NCI-H146 treated with DMSO at 0.1 percent for 48 hours (cell line): ENCODE measurements around the gene SNRPB.

Experiments used
- DNase-seq: peaks from one replicate; lab custom pipeline; 2025; ENCODE audit not compliant: unreplicated experiment; lab: John Stamatoyannopoulos, UW

Gene SNRPB

DNA sequence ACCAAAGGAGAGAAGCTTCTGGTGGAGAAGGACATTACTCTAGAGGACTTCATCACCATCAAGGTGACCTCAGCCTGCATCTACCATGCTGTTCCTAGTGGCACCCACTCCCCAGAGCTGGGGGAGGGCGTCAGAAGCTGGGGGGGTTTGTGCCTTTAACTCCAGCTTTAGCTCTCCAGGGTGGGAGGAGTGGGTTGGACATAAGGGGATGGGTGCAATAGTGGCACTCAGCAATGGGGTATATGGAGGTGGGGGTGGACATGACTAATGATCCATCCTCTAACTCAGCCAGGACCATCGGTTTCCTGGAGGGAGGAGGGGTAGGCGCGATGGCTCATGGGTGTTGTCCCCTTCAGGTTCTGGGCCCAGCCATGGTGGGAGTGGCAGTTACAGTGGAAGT lies 40.1 kb downstream of the SNRPB start:
- no peak for DNase-seq

- DNase-seq: no peak
These were observed 41.5 kb downstream of the SNRPB start for GRCh38 chr20:2429051-2429450.

DNA sequence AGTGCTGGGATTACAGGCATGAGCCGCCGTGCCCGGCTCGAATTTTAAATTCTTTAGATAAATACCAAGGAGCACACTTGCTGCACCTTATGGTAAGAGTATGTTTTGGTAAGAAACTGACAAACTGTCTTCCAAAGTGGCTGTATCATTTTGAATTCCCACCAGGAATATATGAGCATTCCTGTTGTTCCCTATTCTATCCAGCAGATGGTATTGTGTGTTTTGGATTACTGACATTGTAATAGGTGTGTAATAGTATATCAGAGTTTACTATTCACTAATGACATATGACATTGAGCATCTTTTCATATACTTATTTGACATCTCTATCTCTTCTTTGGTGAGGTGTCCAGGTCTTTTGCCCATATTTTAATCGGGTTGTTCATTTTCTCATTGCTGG lies 49.3 kb downstream of the SNRPB start:
- peak; percentile 4 for DNase-seq

DNA sequence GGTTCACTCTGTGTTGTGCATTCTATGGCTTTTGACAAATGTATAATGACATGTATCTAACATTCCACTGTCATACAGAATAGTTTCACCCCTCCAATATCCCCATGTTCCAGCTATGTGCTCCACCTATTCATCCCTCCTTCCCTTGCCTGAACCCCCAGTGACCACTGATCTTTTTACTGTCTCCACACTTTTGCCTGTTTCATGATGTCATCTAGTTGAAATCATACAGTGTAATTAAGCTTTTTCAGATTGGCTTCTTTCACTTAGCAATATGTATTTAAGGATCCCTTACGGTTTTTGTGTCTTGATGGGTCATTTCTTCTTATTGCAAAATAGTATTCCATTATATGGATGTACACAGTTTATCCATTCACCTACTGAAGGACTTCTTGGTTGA lies 50.1 kb downstream of the SNRPB start:
- no peak for DNase-seq

DNA sequence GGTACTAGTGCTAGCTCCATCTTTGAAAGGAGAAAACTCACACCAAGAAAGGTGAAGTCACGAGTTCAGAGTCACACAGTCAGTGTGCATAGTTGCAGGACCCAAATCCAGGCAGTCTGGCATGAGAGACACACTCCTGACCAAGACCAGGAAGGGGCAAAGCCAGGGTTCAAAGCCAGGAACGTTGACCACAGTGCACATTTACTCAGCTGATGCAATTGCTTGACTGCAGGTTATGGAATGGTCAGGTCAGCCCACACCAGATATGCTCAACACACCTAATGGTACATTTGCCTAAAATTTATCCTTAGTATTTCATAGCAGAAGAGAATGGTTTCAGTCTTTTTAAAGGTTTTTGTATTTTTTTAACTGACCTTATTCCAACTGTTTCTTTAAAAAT lies 52.2 kb downstream of the SNRPB start:
- no peak for DNase-seq

GRCh38 chr20:2417213-2417541 lies 53.4 kb downstream of the SNRPB start:
- no peak for DNase-seq

GRCh38 chr20:2416541-2417212 lies 53.9 kb downstream of the SNRPB start:
- DNase-seq: no peak
